ENCODE results near the gene PFN4. TPM values are rescaled to one million over a fixed set of nuclear protein-coding genes. Genes with fewer than 3 reads are reported as not detected.
"Not testable (repeated sequence)": the region's sequence is repeated elsewhere in the genome, so short reads cannot be mapped to it uniquely, and the experiment has no call there.

The PFN4 gene
- polyA plus RNA-seq, 2 of the 4 experiments (the other 2 are of a cell fraction): 1.6 to 2.3 TPM

DNA sequence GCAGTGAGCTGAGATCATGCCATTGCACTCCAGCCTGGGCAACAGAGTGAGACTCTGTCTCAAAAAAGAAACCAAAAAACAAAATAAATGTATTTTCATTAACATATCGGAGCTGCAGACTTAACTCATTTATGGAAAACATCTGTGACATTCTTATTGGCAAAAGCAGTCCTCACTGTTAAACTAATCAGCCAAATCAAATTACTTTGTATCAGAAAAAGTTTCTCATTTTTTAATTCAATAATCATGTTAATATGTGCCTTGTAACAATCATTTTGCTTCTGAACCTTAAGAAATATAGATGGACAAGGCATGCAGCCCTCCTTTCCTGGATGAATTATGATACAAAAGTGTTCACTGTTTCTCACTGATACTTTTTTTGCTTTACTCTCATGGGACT is 20.5 kb downstream of the PFN4 start:
- POLR2A ChIA-PET: no interaction called here
- Histone ChIP-seq H3K27ac (no peak overlapping the region), H3K4me1 (peaks cover 10% of the 10 kb centered on the region; the same call in 2 of the 3 replicates), H3K4me3 (no peak overlapping the region), H3K4me2 (no peak overlapping the region), H3K9me3 (no peaks in the 10 kb centered on the region)
- DNase-seq (ENCODE audit: low read depth in 1 of 2, low spot score in 1 of 2) (no peak), FAIRE-seq (no peak), ATAC-seq (no peak)
- TF ChIP-seq EHF (CRISPR knock-in tag; IDR thresholded peaks at IDR 0.05) (no peak), ZC3H11A (IDR thresholded peaks at IDR 0.05) (no peak), NFE2L2 (conservative IDR thresholded peaks at IDR 0.05; ENCODE audit: low read length) (no peak), TFCP2L1 (CRISPR knock-in tag; IDR thresholded peaks at IDR 0.05) (no peak), RARB (CRISPR knock-in tag; IDR thresholded peaks at IDR 0.05) (no peak), HOXA7 (CRISPR knock-in tag; IDR thresholded peaks at IDR 0.05) (no peak), PHF8 (IDR thresholded peaks at IDR 0.05; ENCODE audit: borderline replicate concordance, low read depth) (no peak), FOSB (CRISPR knock-in tag; IDR thresholded peaks at IDR 0.05) (no peak), HOXB5 (CRISPR knock-in tag; IDR thresholded peaks at IDR 0.05) (no peak), KDM5A (IDR thresholded peaks at IDR 0.05) (no peak), GATA3 (IDR thresholded peaks at IDR 0.05; ENCODE audit: borderline replicate concordance) (no peak), CBX8 (IDR thresholded peaks at IDR 0.05) (no peak), ATOH8 (CRISPR knock-in tag; IDR thresholded peaks at IDR 0.05; ENCODE audit: low read depth) (no peak), MAX (IDR thresholded peaks at IDR 0.05) (no peak), MAZ (IDR thresholded peaks at IDR 0.05; ENCODE audit: borderline replicate concordance, low read depth, low read length) (no peak)
- TF ChIP-seq, protein P1, sequence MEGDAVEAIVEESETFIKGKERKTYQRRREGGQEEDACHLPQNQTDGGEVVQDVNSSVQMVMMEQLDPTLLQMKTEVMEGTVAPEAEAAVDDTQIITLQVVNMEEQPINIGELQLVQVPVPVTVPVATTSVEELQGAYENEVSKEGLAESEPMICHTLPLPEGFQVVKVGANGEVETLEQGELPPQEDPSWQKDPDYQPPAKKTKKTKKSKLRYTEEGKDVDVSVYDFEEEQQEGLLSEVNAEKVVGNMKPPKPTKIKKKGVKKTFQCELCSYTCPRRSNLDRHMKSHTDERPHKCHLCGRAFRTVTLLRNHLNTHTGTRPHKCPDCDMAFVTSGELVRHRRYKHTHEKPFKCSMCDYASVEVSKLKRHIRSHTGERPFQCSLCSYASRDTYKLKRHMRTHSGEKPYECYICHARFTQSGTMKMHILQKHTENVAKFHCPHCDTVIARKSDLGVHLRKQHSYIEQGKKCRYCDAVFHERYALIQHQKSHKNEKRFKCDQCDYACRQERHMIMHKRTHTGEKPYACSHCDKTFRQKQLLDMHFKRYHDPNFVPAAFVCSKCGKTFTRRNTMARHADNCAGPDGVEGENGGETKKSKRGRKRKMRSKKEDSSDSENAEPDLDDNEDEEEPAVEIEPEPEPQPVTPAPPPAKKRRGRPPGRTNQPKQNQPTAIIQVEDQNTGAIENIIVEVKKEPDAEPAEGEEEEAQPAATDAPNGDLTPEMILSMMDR (IDR thresholded peaks at IDR 0.05): no peak
- TF ChIP-seq, protein P2, sequence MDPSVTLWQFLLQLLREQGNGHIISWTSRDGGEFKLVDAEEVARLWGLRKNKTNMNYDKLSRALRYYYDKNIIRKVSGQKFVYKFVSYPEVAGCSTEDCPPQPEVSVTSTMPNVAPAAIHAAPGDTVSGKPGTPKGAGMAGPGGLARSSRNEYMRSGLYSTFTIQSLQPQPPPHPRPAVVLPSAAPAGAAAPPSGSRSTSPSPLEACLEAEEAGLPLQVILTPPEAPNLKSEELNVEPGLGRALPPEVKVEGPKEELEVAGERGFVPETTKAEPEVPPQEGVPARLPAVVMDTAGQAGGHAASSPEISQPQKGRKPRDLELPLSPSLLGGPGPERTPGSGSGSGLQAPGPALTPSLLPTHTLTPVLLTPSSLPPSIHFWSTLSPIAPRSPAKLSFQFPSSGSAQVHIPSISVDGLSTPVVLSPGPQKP (IDR thresholded peaks at IDR 0.05; ENCODE audit: low read depth, low read length): no peak
- 96% methylated on average over 1 of the region's 1 CpG for WGBS (ENCODE audit: missing lambda C conversion rate)
- CTCF ChIA-PET: interaction anchor here (0.6 to 7.8 kb wide), 4 partner anchors 8 to 726 kb away, joined by 3 to 57 read pairs (median 5); partner anchors contain the start of gene TP53I3

GRCh38 chr2:24101992-24102391 is 21.1 kb downstream of the PFN4 start:
- ChIA-PET CTCF (interaction anchor here (0.6 to 7.8 kb wide), 4 partner anchors 9 to 105 kb away, joined by 3 to 57 read pairs (median 5); partner anchors contain the start of gene TP53I3), POLR2A (no interaction called here)
- TF ChIP-seq CEBPB (IDR thresholded peaks at IDR 0.05): no peak
- no peak for TF ChIP-seq FOXS1 (CRISPR knock-in tag; IDR thresholded peaks at IDR 0.05)
- TF ChIP-seq KDM1A (IDR thresholded peaks at IDR 0.05; ENCODE audit: low read depth): no peak
- no peak for TF ChIP-seq MAFK (IDR thresholded peaks at IDR 0.05; ENCODE audit: partially characterized antibody)
- TF ChIP-seq CBX2 (IDR thresholded peaks at IDR 0.05; ENCODE audit: borderline replicate concordance, low read depth): no peak
- no peak for TF ChIP-seq RFX5 (IDR thresholded peaks at IDR 0.05)
- TF ChIP-seq, protein P3, sequence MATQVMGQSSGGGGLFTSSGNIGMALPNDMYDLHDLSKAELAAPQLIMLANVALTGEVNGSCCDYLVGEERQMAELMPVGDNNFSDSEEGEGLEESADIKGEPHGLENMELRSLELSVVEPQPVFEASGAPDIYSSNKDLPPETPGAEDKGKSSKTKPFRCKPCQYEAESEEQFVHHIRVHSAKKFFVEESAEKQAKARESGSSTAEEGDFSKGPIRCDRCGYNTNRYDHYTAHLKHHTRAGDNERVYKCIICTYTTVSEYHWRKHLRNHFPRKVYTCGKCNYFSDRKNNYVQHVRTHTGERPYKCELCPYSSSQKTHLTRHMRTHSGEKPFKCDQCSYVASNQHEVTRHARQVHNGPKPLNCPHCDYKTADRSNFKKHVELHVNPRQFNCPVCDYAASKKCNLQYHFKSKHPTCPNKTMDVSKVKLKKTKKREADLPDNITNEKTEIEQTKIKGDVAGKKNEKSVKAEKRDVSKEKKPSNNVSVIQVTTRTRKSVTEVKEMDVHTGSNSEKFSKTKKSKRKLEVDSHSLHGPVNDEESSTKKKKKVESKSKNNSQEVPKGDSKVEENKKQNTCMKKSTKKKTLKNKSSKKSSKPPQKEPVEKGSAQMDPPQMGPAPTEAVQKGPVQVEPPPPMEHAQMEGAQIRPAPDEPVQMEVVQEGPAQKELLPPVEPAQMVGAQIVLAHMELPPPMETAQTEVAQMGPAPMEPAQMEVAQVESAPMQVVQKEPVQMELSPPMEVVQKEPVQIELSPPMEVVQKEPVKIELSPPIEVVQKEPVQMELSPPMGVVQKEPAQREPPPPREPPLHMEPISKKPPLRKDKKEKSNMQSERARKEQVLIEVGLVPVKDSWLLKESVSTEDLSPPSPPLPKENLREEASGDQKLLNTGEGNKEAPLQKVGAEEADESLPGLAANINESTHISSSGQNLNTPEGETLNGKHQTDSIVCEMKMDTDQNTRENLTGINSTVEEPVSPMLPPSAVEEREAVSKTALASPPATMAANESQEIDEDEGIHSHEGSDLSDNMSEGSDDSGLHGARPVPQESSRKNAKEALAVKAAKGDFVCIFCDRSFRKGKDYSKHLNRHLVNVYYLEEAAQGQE (IDR thresholded peaks at IDR 0.05): no peak
- no peak for ATAC-seq
- Histone ChIP-seq H3K4me1 (peaks cover 10% of the 10 kb centered on the region; the same call in 2 of the 3 replicates), H3K4me2 (no peak overlapping the region), H3K4me3 (no peak overlapping the region), H3K27ac (no peak overlapping the region), H3K9me3 (no peaks in the 10 kb centered on the region)
- WGBS (ENCODE audit: missing lambda C conversion rate): 55% methylated on average over 2 of the region's 2 CpGs
- FAIRE-seq: no peak
- no peak for DNase-seq (ENCODE audit: low read depth in 1 of 2, low spot score in 1 of 2)

- H3K4me3 ChIP-seq; POLR2A ChIA-PET; CTCF ChIA-PET; ATAC-seq; H3K27ac ChIP-seq; H3K4me1 ChIP-seq; H3K4me2 ChIP-seq; FAIRE-seq; DNase-seq (ENCODE audit: low read depth in 1 of 2, low spot score in 1 of 2); H3K9me3 ChIP-seq: not testable (repeated sequence)
- WGBS (ENCODE audit: missing lambda C conversion rate): 55% methylated on average over 2 of the region's 2 CpGs
Measured at GRCh38 chr2:24100732-24101131, 22.4 kb downstream of the PFN4 start.

DNA sequence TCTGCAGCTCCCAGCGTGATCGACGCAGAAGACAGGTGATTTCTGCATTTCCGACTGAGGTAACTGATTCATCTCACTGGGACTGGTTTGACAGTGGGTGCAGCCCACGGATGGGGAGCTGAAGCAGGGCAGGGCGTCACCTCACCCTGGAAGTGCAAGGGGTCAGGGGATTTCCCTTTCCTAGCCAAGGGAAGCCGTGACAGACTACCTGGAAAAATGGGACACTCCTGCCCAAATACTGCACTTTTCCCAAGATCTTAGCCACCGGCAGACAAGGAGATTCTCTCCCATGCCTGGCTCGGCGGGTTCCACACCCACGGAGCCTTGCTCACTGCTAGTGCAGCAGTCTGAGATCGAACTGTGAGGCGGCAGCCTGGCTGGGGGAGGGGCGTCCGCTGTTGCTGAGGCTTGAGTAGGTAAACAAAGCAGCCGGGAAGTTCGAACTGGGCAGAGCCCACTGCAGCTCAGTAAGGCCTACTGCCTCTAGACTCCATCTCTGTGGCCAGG is 27.9 kb downstream of the PFN4 start:
- not testable (repeated sequence) for FAIRE-seq, ATAC-seq

More for the DNA sequence above, 27.9 kb downstream of the PFN4 start:
- H3K9me3 ChIP-seq; H3K4me1 ChIP-seq; POLR2A ChIA-PET; H3K4me3 ChIP-seq; H3K27ac ChIP-seq; H3K4me2 ChIP-seq; DNase-seq (ENCODE audit: low read depth in 1 of 2, low spot score in 1 of 2): not testable (repeated sequence)
- CTCF ChIA-PET: interaction anchor here (5.6 kb wide), 1 partner anchor 11 kb away, joined by 47 read pairs; the partner anchor contains the start of gene TP53I3
- 75% methylated on average over 17 of the region's 17 CpGs for WGBS (ENCODE audit: missing lambda C conversion rate)
